ENCODE results near the gene RNF20.

Gene RNF20

GRCh38 chr9:101590901-101591300 lies 57.2 kb downstream of the RNF20 start:
- no peak for DNase-seq (ENCODE audit: low read depth in 2 of 2)

- DNase-seq (ENCODE audit: low read depth in 2 of 2), result no peak
These were observed 58.3 kb downstream of the RNF20 start for GRCh38 chr9:101591787-101592446.

GRCh38 chr9:101592788-101593187 lies 59.1 kb downstream of the RNF20 start:
- DNase-seq (ENCODE audit: low read depth in 2 of 2), result no peak

- no peak for DNase-seq (ENCODE audit: low read depth in 2 of 2)
These were observed 59.7 kb downstream of the RNF20 start for GRCh38 chr9:101593345-101593744.

- no peak for DNase-seq (ENCODE audit: low read depth in 2 of 2)
These were observed 61.1 kb downstream of the RNF20 start, which contains the start of gene PPP3R2 for GRCh38 chr9:101594796-101595195. Gene PPP3R2 (minus strand): TSS chr9:101594969. CDS start chr9:101594921, 48 bp downstream.

GRCh38 chr9:101601904-101602765 lies 68.5 kb downstream of the RNF20 start:
- no peak for DNase-seq (ENCODE audit: low read depth in 2 of 2)

- no peak for DNase-seq (ENCODE audit: low read depth in 2 of 2)
These were observed 70.6 kb downstream of the RNF20 start for GRCh38 chr9:101604296-101604695.

- no peak for DNase-seq (ENCODE audit: low read depth in 2 of 2)
These were observed 71.9 kb downstream of the RNF20 start for GRCh38 chr9:101605547-101605946.

Measured in stimulated activated CD4-positive, alpha-beta T cell treated with anti-CD3 and anti-CD28 coated beads, Interleukin-1b, Interleukin-23, amount 100 ng/mL, for 1 hour (primary cell).